CD4-positive, alpha-beta T cell treated with Interleukin-10 for 1 hour (primary cell): ENCODE results near the gene FBXO3.

Experiments
- DNase-seq: peaks from one replicate; pipeline ENCODE4 v3.0.0-alpha.2; 2020

The FBXO3 gene

GRCh38 chr11:33700502-33701271, 73.6 kb downstream of the FBXO3 start, which contains the start of gene C11orf91:
Gene C11orf91 (minus strand): TSS chr11:33700826. CDS start chr11:33700740, 86 bp downstream.
- peak; percentile 95 for DNase-seq

GRCh38 chr11:33700063-33700501, 74.2 kb downstream of the FBXO3 start:
- no peak for DNase-seq

GRCh38 chr11:33699515-33700062, 74.7 kb downstream of the FBXO3 start:
- no peak for DNase-seq

DNA sequence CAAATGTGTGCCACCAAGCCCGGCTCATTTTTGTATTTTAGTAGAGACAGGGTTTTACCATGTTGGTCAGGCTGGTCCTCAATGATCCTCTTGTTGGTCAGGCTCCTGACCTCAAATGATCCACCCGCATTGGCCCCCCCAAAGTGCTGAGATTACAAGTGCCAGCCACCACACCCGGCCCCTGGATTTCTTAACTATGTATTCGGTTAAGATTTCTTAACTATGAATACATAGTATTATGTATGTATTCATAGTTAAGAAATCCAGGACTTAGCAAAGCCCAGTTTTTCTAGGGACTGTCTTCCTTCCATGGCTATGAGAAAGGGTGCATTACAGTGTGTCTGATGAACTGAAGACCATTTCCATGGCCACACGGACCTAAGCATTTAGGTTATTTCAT, 75.4 kb downstream of the FBXO3 start:
- DNase-seq, result no peak

- DNase-seq, result no peak
Measured at GRCh38 chr11:33697997-33698396, 76.3 kb downstream of the FBXO3 start.

GRCh38 chr11:33696931-33697638, 77.2 kb downstream of the FBXO3 start:
- DNase-seq, result no peak

GRCh38 chr11:33696411-33696810, 77.9 kb downstream of the FBXO3 start:
- no peak for DNase-seq

DNA sequence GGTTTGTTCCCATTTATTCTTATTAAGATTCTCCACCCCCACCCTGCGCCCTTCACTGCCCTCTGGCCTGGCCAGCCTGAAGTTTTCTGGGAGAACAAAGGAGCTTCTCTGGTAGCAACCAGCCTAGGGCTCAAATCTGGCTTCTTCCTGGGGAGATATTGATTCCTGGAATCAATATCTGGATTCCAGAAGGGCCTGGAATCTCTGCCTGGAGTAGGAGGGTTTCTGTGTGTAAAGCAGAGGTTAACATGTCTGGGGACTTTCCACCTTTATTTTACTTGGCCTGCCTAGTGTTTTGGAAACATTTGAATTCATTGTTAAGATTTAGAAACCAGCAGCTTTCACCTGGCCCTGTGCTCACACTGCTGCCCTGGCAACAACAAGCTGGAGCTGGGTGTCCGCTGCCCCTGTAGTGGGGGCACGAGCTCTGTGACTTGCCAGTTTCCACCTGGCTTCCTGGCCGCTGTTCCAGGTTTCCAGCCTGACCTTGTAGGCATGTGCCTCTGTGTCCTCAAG, 79.2 kb downstream of the FBXO3 start:
- DNase-seq, result no peak

DNA sequence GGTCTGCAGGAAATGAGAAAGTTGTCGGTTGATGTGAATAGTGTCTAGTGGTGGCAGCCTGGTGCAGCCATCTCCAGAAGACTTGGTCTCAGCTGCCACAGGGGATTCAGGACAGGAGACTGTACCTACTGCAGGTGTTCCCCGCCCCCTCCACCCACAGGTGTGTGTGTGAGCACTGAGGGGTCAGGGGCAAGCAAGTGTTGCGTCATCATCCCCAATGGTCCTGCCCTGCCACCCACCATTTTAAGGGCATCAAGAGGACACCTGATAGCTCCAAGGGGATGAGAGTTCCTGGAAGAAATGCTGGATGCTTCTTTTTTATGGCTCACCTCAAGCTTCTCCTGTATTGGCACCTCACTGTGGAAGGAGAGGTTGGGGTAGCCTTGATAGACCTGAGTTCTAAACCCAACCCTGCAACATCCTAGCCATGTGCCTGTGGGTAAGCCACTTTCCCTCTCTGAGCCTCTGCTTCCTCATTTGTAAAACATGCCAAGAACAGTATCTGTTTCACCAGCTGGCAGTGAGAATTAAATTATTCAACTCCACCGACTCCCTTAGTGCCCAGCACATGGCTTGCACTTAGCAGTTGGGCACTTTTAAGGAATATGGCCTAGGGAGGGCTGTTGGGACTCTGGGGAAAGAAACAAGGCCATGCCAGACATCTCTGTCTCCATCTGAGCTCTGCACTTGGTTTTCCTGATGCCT, 79.8 kb downstream of the FBXO3 start:
- DNase-seq, result no peak

GRCh38 chr11:33692541-33692940, 81.8 kb downstream of the FBXO3 start:
- DNase-seq, result no peak

- no peak for DNase-seq
Measured at GRCh38 chr11:33692013-33692504, 82.3 kb downstream of the FBXO3 start.

DNA sequence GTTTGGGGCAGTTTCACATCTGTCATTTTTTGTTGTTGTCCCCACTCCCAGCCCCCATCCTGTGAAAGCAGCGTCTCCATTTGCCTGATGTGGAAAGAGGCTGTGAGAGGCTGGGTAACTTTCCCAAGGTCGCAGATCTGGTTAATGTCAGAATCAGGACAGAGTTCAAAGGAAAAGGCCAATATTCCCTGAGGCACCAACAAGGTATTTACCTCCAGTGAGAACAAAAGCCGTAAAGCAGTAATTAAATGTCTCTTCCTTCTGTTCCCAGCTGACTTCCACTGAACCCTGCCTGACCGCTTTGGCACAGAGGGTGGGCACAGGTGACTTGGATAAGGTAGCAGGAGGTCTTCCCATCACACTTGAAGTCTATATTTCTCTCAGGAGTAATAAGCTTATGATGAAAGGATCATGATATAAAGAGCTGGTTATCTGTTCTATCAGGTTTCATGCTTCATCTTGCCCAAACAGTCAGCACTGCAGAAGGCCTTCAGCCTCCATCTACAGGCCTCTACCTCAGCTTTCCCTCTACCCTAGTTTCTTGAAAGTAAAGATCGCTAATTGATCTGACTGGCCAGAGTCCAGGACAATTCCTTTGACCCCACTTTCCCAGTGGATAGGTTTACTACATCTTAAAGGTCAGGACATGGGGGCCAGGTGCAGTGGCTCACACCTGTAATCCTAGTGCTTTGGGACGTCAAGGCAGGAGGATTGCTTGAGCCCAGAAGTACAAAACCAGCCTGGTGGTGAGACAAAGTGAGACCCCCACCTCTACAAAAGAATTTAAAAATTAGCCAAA, 83.1 kb downstream of the FBXO3 start:
- DNase-seq, result no peak
